OCI-LY7 (cell line): ENCODE results near the gene SLC1A4.

Experiments
- EZH2phosphoT487 ChIP-seq: fragments of 200-600 bp; sonication (generic); IDR thresholded peaks from 2 replicates; pipeline ENCODE4 v1.6.1; 2018; ENCODE audit warnings: low read depth, borderline replicate concordance, mild to moderate bottlenecking, mixed run types, antibody characterized with exemption, low read length, moderate library complexity, mixed read lengths
- TF ChIP-seq, protein P1 (sequence below): fragments of 200-600 bp; sonication (generic); conservative IDR thresholded peaks from 2 replicates; pipeline ENCODE4 v1.5.1; 2014; ENCODE audit warnings: mild to moderate bottlenecking, antibody characterized with exemption, low read length, moderate library complexity, mixed read lengths

DNA sequence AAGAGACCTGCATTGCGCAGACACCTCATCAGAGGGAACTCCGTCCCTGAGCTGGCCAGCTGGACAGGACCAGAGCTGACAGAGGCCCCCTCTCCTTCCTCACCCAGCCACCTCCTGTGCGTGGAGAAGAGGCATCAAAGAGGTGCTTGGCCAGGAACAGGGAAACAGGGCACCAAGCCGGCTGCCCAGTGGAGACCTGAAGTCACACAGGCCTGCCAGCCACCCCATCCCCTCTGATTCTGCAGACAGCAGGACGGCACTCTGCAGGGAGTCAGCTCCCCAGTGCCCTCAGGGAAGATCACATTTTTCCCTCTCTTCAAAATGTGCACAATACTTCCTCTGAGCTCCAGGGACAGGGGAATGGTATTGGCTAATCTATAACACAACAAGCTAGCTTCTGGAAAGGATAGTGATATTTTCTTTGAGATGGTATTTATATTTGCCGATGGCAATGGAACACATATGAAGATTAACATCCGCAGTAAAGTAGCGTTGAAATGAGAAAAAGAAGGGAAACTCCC lies 30.5 kb downstream of the SLC1A4 start:
- TF ChIP-seq, protein P1, sequence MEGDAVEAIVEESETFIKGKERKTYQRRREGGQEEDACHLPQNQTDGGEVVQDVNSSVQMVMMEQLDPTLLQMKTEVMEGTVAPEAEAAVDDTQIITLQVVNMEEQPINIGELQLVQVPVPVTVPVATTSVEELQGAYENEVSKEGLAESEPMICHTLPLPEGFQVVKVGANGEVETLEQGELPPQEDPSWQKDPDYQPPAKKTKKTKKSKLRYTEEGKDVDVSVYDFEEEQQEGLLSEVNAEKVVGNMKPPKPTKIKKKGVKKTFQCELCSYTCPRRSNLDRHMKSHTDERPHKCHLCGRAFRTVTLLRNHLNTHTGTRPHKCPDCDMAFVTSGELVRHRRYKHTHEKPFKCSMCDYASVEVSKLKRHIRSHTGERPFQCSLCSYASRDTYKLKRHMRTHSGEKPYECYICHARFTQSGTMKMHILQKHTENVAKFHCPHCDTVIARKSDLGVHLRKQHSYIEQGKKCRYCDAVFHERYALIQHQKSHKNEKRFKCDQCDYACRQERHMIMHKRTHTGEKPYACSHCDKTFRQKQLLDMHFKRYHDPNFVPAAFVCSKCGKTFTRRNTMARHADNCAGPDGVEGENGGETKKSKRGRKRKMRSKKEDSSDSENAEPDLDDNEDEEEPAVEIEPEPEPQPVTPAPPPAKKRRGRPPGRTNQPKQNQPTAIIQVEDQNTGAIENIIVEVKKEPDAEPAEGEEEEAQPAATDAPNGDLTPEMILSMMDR: no peak
- TF ChIP-seq EZH2phosphoT487: no peak
